Thyroid gland (tissue), 4 donors: Measurements from ENCODE around the gene CYP4X1. TPM values are rescaled to one million over a fixed set of nuclear protein-coding genes. Genes with fewer than 3 reads are reported as not detected.
A peak's percentile ranks its signal among the peaks of the same experiment; 100 is the strongest.
"Not testable (repeated sequence)": the region's sequence is repeated elsewhere in the genome, so short reads cannot be mapped to it uniquely, and the experiment has no call there.

Experiments
- DNase-seq, 2 donors: peaks; one replicate each; pipeline ENCODE4 v3.0.0-alpha.2; 2019
- H3K27ac ChIP-seq, 3 donors: fragments of 200-600 bp; sonication (generic); 1 replicate in 2 of 3; 2 replicates in 1 of 3; pipeline ENCODE4 v1.5.1; 2016 to 2019; ENCODE audit warnings: mild to moderate bottlenecking in 1 of 3, moderate library complexity in 1 of 3
- H3K27me3 ChIP-seq: fragments of 200-600 bp; sonication (generic); one replicate; pipeline ENCODE4 v1.5.1; 2019
- H3K36me3 ChIP-seq, 2 donors: fragments of 200-600 bp; sonication (generic); one replicate each; pipeline ENCODE4 v1.5.1; 2016 to 2019
- H3K4me1 ChIP-seq, 2 donors: fragments of 200-600 bp; sonication (generic); one replicate each; pipeline ENCODE4 v1.5.1; 2017 to 2019
- H3K4me3 ChIP-seq, 3 donors: fragments of 200-600 bp; sonication (generic); replicated peaks in 1 of 3; 1 replicate in 2 of 3; 2 replicates in 1 of 3; pipeline ENCODE4 v1.5.1; 2016; ENCODE audit warnings: mild to moderate bottlenecking in 1 of 3
- H3K9me3 ChIP-seq: fragments of 200-600 bp; sonication (generic); one replicate; pipeline ENCODE4 v1.5.1; 2017
- POLR2A ChIP-seq, 2 donors: fragments of 450-650 bp; IDR thresholded peaks; one replicate each; pipeline ENCODE4 v1.6.1; 2017; ENCODE audit warnings: antibody characterized with exemption in 2 of 2, mild to moderate bottlenecking in 2 of 2, moderate library complexity in 1 of 2
- WGBS, 2 donors: methylation state at CpG; one replicate each; pipeline ENCODE4 v1.1.5; 2017; 5-methylcytosine and 5-hydroxymethylcytosine counted together
- intact Hi-C: fragments of 100-400 bp; cut with DNase I; formaldehyde crosslinking; loops from one replicate; pipeline ENCODE4 v1.15.1; 2023
- total RNA-seq, 4 donors: library from RNA; depleted of rRNA; stranded (reverse); fragments of >200 nt; gene quantifications; one replicate each; pipeline ENCODE4 v1.2.3, GENCODE V29; 2016
- TF ChIP-seq, protein P1 (sequence below), 6 experiments: fragments of 200-600 bp in 3 of 6; fragments of 450-650 bp in 3 of 6; sonication (generic) in 3 of 6; IDR thresholded peaks; one replicate each; pipeline ENCODE4 v1.5.1; 2016 to 2019; ENCODE audit warnings: antibody characterized with exemption in 6 of 6, mild to moderate bottlenecking in 2 of 6, inconsistent platforms in 1 of 6, moderate library complexity in 1 of 6

The CYP4X1 gene
- total RNA-seq, 4 donors from 2014 or later, result 4.3 to 8.1 (median 6.8) TPM

DNA sequence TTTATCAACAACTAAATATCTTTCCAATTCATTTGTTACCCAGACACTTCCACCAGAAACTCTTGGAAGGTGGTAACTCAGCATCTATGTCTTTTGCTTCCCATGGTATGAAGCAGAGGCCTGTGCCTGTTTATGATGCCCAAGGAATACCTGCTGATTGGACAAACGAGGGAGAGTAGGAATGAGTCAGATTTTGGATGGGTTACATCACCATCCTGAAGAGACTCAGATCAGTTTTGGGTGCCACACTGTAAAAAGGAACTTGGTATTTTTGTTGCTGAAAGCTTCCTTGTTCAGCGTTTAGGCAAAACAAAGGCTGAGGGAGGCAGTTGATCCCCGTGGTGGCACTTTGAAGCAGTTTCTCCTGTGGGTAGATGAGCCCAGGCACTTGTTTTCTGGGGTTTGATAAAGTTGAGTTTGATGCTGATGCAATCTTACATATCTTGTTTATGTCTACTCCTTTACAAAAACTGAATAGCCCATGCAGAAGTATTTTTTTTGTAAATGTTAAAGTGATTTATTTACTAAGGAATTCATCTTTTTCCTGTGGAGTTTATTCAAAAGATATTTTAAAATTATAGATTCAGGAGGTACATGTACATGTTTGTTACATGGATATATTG lies 26.7 kb upstream of the CYP4X1 start:
- H3K9me3 ChIP-seq, result no peaks in the 10 kb centered on the region
- DNase-seq, result no peak
- TF ChIP-seq POLR2A (IDR thresholded peaks at IDR 0.05), result no peak
- TF ChIP-seq, protein P1, sequence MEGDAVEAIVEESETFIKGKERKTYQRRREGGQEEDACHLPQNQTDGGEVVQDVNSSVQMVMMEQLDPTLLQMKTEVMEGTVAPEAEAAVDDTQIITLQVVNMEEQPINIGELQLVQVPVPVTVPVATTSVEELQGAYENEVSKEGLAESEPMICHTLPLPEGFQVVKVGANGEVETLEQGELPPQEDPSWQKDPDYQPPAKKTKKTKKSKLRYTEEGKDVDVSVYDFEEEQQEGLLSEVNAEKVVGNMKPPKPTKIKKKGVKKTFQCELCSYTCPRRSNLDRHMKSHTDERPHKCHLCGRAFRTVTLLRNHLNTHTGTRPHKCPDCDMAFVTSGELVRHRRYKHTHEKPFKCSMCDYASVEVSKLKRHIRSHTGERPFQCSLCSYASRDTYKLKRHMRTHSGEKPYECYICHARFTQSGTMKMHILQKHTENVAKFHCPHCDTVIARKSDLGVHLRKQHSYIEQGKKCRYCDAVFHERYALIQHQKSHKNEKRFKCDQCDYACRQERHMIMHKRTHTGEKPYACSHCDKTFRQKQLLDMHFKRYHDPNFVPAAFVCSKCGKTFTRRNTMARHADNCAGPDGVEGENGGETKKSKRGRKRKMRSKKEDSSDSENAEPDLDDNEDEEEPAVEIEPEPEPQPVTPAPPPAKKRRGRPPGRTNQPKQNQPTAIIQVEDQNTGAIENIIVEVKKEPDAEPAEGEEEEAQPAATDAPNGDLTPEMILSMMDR (IDR thresholded peaks at IDR 0.05), result no peak
- H3K27me3 ChIP-seq, result no peaks in the 10 kb centered on the region
- no peak overlapping the region for H3K4me3 ChIP-seq
- H3K27ac ChIP-seq, result no peak overlapping the region
- no peaks in the 10 kb centered on the region for H3K4me1 ChIP-seq
- intact Hi-C loops, result no loop called here
- WGBS, 2 donors, result 49 to 66% methylated on average over 3 of the region's 3 CpGs
- H3K36me3 ChIP-seq, result no peaks in the 10 kb centered on the region

DNA sequence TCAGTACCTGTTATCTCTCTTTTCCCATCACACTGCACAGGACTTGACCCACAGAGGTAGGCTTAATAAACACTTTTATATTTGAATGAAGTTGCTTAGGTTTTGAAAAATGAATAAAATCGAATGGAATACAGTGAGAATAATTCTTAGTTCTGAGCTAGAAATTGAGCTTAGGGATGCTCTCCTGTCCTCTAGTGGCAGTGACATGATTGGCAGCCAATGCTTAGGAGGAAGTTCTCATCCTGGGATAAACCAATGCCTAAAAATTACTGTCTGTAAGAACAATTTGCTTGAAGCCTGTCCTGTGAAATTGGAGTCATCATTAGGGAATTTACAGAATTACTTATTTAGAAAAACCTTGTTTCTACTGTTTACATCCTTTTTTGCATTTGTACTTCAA lies 21.3 kb upstream of the CYP4X1 start:
- no peaks in the 10 kb centered on the region for H3K27me3 ChIP-seq
- no peak for DNase-seq
- H3K36me3 ChIP-seq, result no peaks in the 10 kb centered on the region
- no peak for TF ChIP-seq POLR2A (IDR thresholded peaks at IDR 0.05)
- TF ChIP-seq, protein P1 (IDR thresholded peaks at IDR 0.05), result peak in 3 of 6 experiments; percentile 14 to 32 (median 22)
- WGBS, 2 donors, result 40 to 51% methylated on average over 1 of the region's 1 CpG
- no peaks in the 10 kb centered on the region for H3K4me1 ChIP-seq
- no peak overlapping the region for H3K4me3 ChIP-seq
- H3K27ac ChIP-seq, result no peak overlapping the region
- no peaks in the 10 kb centered on the region for H3K9me3 ChIP-seq
- intact Hi-C loops, result no loop called here

DNA sequence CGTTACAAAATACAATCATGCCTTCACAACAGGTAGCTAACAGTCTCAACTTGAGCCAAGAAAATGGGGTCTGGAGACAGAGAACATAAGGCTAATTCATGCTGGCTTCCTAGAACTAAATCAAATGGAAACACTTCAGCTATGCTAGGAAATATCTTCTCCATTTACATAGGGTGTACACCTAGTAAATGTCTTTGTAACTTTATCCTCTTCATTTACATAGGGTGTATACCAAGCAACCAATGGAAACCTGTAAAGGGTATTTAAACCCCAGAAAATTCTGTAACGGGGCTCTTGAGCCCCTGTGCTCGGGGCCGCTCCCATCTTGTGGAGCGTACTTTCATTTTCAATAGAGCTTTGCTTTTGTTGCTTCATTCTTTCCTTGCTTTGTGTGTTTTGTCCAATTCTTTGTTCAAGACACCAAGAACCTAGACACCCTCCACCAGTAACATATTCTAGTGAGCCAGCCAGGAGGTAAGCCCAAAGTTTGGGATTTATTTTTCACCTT lies 19.5 kb upstream of the CYP4X1 start:
- Histone ChIP-seq H3K27me3 (no peaks in the 10 kb centered on the region), H3K9me3 (no peaks in the 10 kb centered on the region), H3K4me1 (no peaks in the 10 kb centered on the region), H3K36me3 (no peaks in the 10 kb centered on the region), H3K27ac (no peak overlapping the region), H3K4me3 (no peak overlapping the region)
- no peak for DNase-seq
- 62 to 65% methylated on average over 5 of the region's 5 CpGs for WGBS, 2 donors
- no peak for TF ChIP-seq POLR2A (IDR thresholded peaks at IDR 0.05)
- TF ChIP-seq, protein P1 (IDR thresholded peaks at IDR 0.05), result no peak
- intact Hi-C loops, result no loop called here

DNA sequence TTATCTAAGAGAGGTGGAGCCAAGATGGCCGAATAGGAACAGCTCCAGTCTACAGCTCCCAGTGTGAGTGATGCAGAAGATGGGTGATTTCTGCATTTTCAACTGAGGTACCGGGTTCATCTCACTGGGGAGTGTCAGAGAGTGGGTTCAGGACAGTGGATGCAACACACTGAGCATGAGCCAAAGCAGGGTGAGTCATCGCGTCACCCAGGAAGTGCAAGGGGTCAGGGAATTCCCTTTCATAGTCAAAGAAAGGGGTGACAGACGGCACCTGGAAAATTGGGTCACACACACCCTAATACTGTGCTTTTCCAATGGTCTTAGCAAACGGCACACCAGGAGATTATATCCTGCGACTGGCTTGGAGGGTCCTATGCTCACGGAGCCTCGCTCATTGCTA lies 17.0 kb upstream of the CYP4X1 start:
- 91 to 93% methylated on average over 9 of the region's 9 CpGs for whole genome bisulfite sequencing, 2 donors
- H3K27ac ChIP-seq, intact Hi-C loops, H3K4me1 ChIP-seq, DNase-seq, H3K4me3 ChIP-seq, H3K36me3 ChIP-seq, H3K9me3 ChIP-seq, H3K27me3 ChIP-seq: not testable (repeated sequence)

DNA sequence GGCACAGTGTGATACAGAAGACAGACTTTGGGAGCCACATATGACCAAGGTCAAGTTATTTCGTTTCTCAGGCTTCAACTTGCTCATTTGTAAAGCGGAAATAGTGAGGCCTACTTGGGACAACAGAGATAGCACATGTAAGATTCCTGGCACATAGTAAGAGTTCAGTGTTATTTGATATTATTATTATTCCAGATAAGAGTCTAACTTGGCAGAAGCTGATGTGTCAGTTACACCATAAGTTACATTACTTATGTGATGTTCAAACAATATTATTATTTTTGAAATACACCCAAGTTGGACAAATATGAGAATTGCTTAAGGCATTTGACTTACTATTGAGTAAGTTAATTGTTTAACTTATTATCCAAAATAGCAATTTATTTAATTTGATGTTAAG lies 10.2 kb upstream of the CYP4X1 start:
- Histone ChIP-seq H3K9me3 (no peaks in the 10 kb centered on the region), H3K36me3 (no peaks in the 10 kb centered on the region), H3K4me3 (no peak overlapping the region), H3K4me1 (no peaks in the 10 kb centered on the region), H3K27me3 (no peaks in the 10 kb centered on the region), H3K27ac (no peak overlapping the region)
- no peak for DNase-seq
- TF ChIP-seq, protein P1 (IDR thresholded peaks at IDR 0.05), result no peak
- TF ChIP-seq POLR2A (IDR thresholded peaks at IDR 0.05), result no peak
- WGBS, 2 donors, result 74 to 79% methylated on average over 2 of the region's 2 CpGs
- intact Hi-C loops, result no loop called here
